Panc1 (cell line): Measurements from ENCODE around the gene ST8SIA6.

ENCODE experiments used
- CTCF ChIP-seq: fragments of 450-650 bp; IDR thresholded peaks from 2 replicates; pipeline ENCODE4 v1.5.1; 2017; ENCODE audit warnings: mild to moderate bottlenecking
- POLR2AphosphoS5 ChIP-seq: IDR thresholded peaks from 2 replicates; pipeline ENCODE4 v1.6.1; 2012; ENCODE audit warnings: mild to moderate bottlenecking, low read depth, low read length, moderate library complexity

- TF ChIP-seq CTCF (no peak), POLR2AphosphoS5 (no peak)
Observed at GRCh38 chr10:17416442-17417211, 37.8 kb downstream of the ST8SIA6 start.
